ENCODE results near the gene MNDA. TPM values are rescaled to one million over a fixed set of nuclear protein-coding genes. Genes with fewer than 3 reads are reported as not detected.
"Not testable (repeated sequence)": the region's sequence is repeated elsewhere in the genome, so short reads cannot be mapped to it uniquely, and the experiment has no call there.

Gene MNDA
- total and polyA plus RNA-seq, 5 donors from 2014 or later: 0.15 to 1.3 (median 0.52) TPM; not detected in 2

- Histone ChIP-seq H3K4me3 (ENCODE audit: low read depth, low read length) (no peak overlapping the region), H3K27me3 (ENCODE audit: control insufficient read depth, insufficient read depth, low read length) (peaks cover 5% of the 10 kb centered on the region), H3K27ac (ENCODE audit: insufficient read depth, low read length, poor library complexity, severe bottlenecking) (no peak overlapping the region), H3K9me3 (ENCODE audit: control insufficient read depth in 2 of 2, low read length in 2 of 2) (peaks cover 0 to 3% of the 10 kb centered on the region in 2 experiments), H3K4me1 (ENCODE audit: control insufficient read depth, insufficient read depth, low read length, poor library complexity, severe bottlenecking) (no peaks in the 10 kb centered on the region), H3K36me3 (ENCODE audit: control insufficient read depth, insufficient read depth, low read length) (no peaks in the 10 kb centered on the region)
- Mint-ChIP-seq H3K9me3 (peaks cover 0 to 12% (median 2%) of the 10 kb centered on the region in 7 donors), H3K27me3 (peaks cover 38% of the 10 kb centered on the region), H3K27ac (no peak overlapping the region), H3K4me3 (no peak overlapping the region), H3K4me1 (no peaks in the 10 kb centered on the region), H3K36me3 (peaks cover 3% of the 10 kb centered on the region)
- no peak for DNase-seq
- ATAC-seq (ENCODE audit: low read depth in 2 of 2): no peak
Measured at GRCh38 chr1:158839566-158839965, 8.4 kb downstream of the MNDA start.

DNA sequence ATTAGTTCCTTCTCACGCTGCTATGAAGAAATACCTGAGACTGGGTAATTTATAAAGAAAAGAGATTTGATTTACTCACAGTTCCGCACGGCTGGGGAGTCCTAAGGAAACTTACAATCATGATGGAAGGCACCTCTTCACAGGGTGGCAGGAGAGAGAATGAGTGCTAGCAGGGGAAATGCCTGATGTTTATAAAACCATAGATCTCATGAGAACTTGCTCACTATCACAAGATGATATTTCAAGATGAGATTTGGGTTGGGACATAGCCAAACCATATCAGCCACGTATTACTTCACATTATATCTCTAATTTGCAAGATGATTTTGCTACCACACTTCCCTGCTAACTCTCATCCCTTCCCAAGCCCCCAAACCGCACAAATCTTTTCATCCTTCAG lies 9.1 kb downstream of the MNDA start:
- no peaks in the 10 kb centered on the region for H3K4me1 ChIP-seq (ENCODE audit: control insufficient read depth, insufficient read depth, low read length, poor library complexity, severe bottlenecking)
- H3K27me3 ChIP-seq (ENCODE audit: control insufficient read depth, insufficient read depth, low read length): peaks cover 5% of the 10 kb centered on the region
- Mint-ChIP-seq H3K4me1 (no peaks in the 10 kb centered on the region), H3K27me3 (peaks cover 38% of the 10 kb centered on the region), H3K4me3 (no peak overlapping the region), H3K36me3 (peaks cover 3% of the 10 kb centered on the region), H3K9me3 (peaks cover 0 to 12% (median 3%) of the 10 kb centered on the region in 7 donors), H3K27ac (no peak overlapping the region)
- no peak for DNase-seq
- no peak for ATAC-seq (ENCODE audit: low read depth in 2 of 2)
- peaks cover 0 to 3% of the 10 kb centered on the region in 2 experiments for H3K9me3 ChIP-seq (ENCODE audit: control insufficient read depth in 2 of 2, low read length in 2 of 2)
- H3K4me3 ChIP-seq (ENCODE audit: low read depth, low read length): no peak overlapping the region
- H3K27ac ChIP-seq (ENCODE audit: insufficient read depth, low read length, poor library complexity, severe bottlenecking): no peak overlapping the region
- H3K36me3 ChIP-seq (ENCODE audit: control insufficient read depth, insufficient read depth, low read length): no peaks in the 10 kb centered on the region

- no peak overlapping the region for H3K4me3 ChIP-seq (ENCODE audit: low read depth, low read length)
- H3K27ac ChIP-seq (ENCODE audit: insufficient read depth, low read length, poor library complexity, severe bottlenecking): no peak overlapping the region
- H3K4me1 ChIP-seq (ENCODE audit: control insufficient read depth, insufficient read depth, low read length, poor library complexity, severe bottlenecking): no peaks in the 10 kb centered on the region
- Mint-ChIP-seq H3K27me3 (peaks cover 21% of the 10 kb centered on the region), H3K4me3 (no peak overlapping the region), H3K36me3 (peaks cover 3% of the 10 kb centered on the region), H3K9me3 (peaks cover 0 to 22% (median 5%) of the 10 kb centered on the region in 7 donors), H3K27ac (no peak overlapping the region), H3K4me1 (no peaks in the 10 kb centered on the region)
- H3K27me3 ChIP-seq (ENCODE audit: control insufficient read depth, insufficient read depth, low read length): peaks cover 3% of the 10 kb centered on the region
- no peak for DNase-seq
- no peak for ATAC-seq (ENCODE audit: low read depth in 2 of 2)
- H3K9me3 ChIP-seq (ENCODE audit: control insufficient read depth in 2 of 2, low read length in 2 of 2): peaks cover 6 to 8% of the 10 kb centered on the region in 2 experiments
- H3K36me3 ChIP-seq (ENCODE audit: control insufficient read depth, insufficient read depth, low read length): no peaks in the 10 kb centered on the region
Measured at GRCh38 chr1:158864595-158864994, 33.4 kb downstream of the MNDA start.

DNA sequence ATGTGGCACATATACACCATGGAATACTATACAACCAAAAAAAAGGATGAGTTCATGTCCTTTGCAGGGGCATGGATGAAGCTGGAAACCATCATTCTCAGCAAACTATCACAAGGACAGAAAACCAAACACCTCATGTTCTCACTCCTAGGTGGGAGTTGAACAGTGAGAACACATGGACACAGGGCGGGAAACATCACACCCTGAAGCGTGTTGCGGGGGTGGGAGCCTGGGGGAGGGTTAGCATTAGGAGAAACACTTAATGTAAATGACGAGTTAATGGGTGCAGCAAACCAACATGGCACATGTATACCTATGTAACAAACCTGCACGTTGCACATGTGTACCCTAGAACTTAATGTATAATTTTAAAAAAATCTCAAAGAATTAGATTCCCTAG lies 39.3 kb downstream of the MNDA start:
- not testable (repeated sequence) for H3K9me3 ChIP-seq (ENCODE audit: control insufficient read depth in 2 of 2, low read length in 2 of 2); H3K4me3 Mint-ChIP-seq; H3K9me3 Mint-ChIP-seq; DNase-seq; H3K36me3 ChIP-seq (ENCODE audit: control insufficient read depth, insufficient read depth, low read length); H3K4me1 ChIP-seq (ENCODE audit: control insufficient read depth, insufficient read depth, low read length, poor library complexity, severe bottlenecking); H3K4me1 Mint-ChIP-seq; H3K27ac ChIP-seq (ENCODE audit: insufficient read depth, low read length, poor library complexity, severe bottlenecking); H3K4me3 ChIP-seq (ENCODE audit: low read depth, low read length); ATAC-seq (ENCODE audit: low read depth in 2 of 2); H3K27me3 ChIP-seq (ENCODE audit: control insufficient read depth, insufficient read depth, low read length); H3K27ac Mint-ChIP-seq; H3K36me3 Mint-ChIP-seq
- H3K27me3 Mint-ChIP-seq: peaks cover 17% of the 10 kb centered on the region

DNA sequence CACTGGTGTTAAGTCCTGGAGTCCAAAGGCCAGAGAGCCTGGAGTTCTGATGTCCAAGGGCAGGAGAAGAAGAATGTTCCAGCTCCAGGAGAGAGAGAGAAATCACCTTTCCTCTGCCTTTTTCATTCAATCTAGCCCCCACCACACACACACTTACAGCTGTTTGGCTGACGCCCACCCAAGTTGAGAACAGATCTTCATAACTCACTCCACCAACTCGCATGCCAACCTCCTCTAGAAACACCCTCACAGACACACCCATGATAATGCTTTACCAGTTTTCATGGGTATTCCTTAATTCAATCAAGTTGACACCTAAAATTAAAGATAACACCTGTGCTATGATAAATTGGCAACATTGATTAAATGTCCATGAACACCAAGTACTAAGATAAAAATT lies 42.0 kb downstream of the MNDA start:
- H3K4me1 ChIP-seq (ENCODE audit: control insufficient read depth, insufficient read depth, low read length, poor library complexity, severe bottlenecking): no peaks in the 10 kb centered on the region
- Mint-ChIP-seq H3K36me3 (no peaks in the 10 kb centered on the region), H3K9me3 (peaks cover 0 to 4% (median 1%) of the 10 kb centered on the region in 7 donors), H3K27ac (no peak overlapping the region), H3K27me3 (peaks cover 10% of the 10 kb centered on the region), H3K4me3 (no peak overlapping the region), H3K4me1 (no peaks in the 10 kb centered on the region)
- H3K27ac ChIP-seq (ENCODE audit: insufficient read depth, low read length, poor library complexity, severe bottlenecking): no peak overlapping the region
- H3K4me3 ChIP-seq (ENCODE audit: low read depth, low read length): no peak overlapping the region
- H3K9me3 ChIP-seq (ENCODE audit: control insufficient read depth in 2 of 2, low read length in 2 of 2): no peaks in the 10 kb centered on the region
- no peaks in the 10 kb centered on the region for H3K36me3 ChIP-seq (ENCODE audit: control insufficient read depth, insufficient read depth, low read length)
- no peaks in the 10 kb centered on the region for H3K27me3 ChIP-seq (ENCODE audit: control insufficient read depth, insufficient read depth, low read length)
- ATAC-seq (ENCODE audit: low read depth in 2 of 2) (no peak), DNase-seq (no peak)

- Mint-ChIP-seq H3K27me3 (peaks cover 6% of the 10 kb centered on the region), H3K4me3 (no peak overlapping the region), H3K27ac (no peak overlapping the region), H3K36me3 (no peaks in the 10 kb centered on the region), H3K9me3 (peaks cover 0 to 14% (median 4%) of the 10 kb centered on the region in 7 donors), H3K4me1 (peaks cover 0 to 5% (median 0%) of the 10 kb centered on the region in 4 donors)
- ATAC-seq (ENCODE audit: low read depth in 2 of 2) (no peak), DNase-seq (no peak)
- no peak overlapping the region for H3K4me3 ChIP-seq (ENCODE audit: low read depth, low read length)
- H3K4me1 ChIP-seq (ENCODE audit: control insufficient read depth, insufficient read depth, low read length, poor library complexity, severe bottlenecking): no peaks in the 10 kb centered on the region
- no peak overlapping the region for H3K27ac ChIP-seq (ENCODE audit: insufficient read depth, low read length, poor library complexity, severe bottlenecking)
- peaks cover 0 to 8% of the 10 kb centered on the region in 2 experiments for H3K9me3 ChIP-seq (ENCODE audit: control insufficient read depth in 2 of 2, low read length in 2 of 2)
- H3K36me3 ChIP-seq (ENCODE audit: control insufficient read depth, insufficient read depth, low read length): no peaks in the 10 kb centered on the region
- no peaks in the 10 kb centered on the region for H3K27me3 ChIP-seq (ENCODE audit: control insufficient read depth, insufficient read depth, low read length)
Measured at GRCh38 chr1:158893654-158894053, 62.5 kb downstream of the MNDA start.

DNA sequence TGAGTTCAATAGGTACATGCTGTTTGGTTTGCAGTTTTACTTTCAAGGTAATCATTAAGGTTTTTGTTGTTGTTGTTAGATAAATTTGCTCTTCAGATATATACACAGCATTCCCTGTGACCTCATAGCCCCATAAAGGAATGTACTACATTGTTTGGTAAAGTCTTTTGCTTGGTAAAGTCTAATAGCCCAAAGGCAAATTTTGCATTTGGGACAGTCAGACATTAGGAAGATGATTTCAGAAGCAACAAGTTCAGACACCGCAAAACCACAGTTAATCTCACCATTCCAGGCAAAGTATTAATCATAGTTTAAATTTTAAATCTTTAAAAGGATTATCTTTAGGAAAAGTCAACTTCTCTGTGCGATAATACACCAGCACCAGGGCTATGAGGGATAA lies 67.6 kb downstream of the MNDA start:
- no peaks in the 10 kb centered on the region for H3K36me3 Mint-ChIP-seq
- no peak for ATAC-seq (ENCODE audit: low read depth in 2 of 2)
- no peak overlapping the region for H3K27ac ChIP-seq (ENCODE audit: insufficient read depth, low read length, poor library complexity, severe bottlenecking)

More for the DNA sequence above, 67.6 kb downstream of the MNDA start:
- H3K4me3 ChIP-seq (ENCODE audit: low read depth, low read length): no peak overlapping the region
- no peaks in the 10 kb centered on the region for H3K36me3 ChIP-seq (ENCODE audit: control insufficient read depth, insufficient read depth, low read length)
- Mint-ChIP-seq H3K27ac (no peak overlapping the region), H3K4me1 (peaks cover 0 to 9% (median 3%) of the 10 kb centered on the region in 4 donors), H3K4me3 (no peak overlapping the region), H3K9me3 (peaks cover 0 to 10% (median 4%) of the 10 kb centered on the region in 7 donors), H3K27me3 (peaks cover 14% of the 10 kb centered on the region)
- H3K4me1 ChIP-seq (ENCODE audit: control insufficient read depth, insufficient read depth, low read length, poor library complexity, severe bottlenecking): peaks cover 3% of the 10 kb centered on the region
- peaks cover 0 to 8% of the 10 kb centered on the region in 2 experiments for H3K9me3 ChIP-seq (ENCODE audit: control insufficient read depth in 2 of 2, low read length in 2 of 2)
- no peak for DNase-seq
- H3K27me3 ChIP-seq (ENCODE audit: control insufficient read depth, insufficient read depth, low read length): no peaks in the 10 kb centered on the region

All from CD4-positive, CD25-positive, alpha-beta regulatory T cell (primary cell).